Adrenal gland (tissue), 12 donors: ENCODE results near the gene NR3C1. TPM values are rescaled to one million over a fixed set of nuclear protein-coding genes. Genes with fewer than 3 reads are reported as not detected.

ENCODE experiments used
- DNase-seq, 7 donors: peaks; one replicate each; pipeline ENCODE4 v3.0.0-alpha.2; 2019 to 2020
- H3K27ac ChIP-seq, 5 donors: fragments of 200-600 bp; sonication (generic) in 4 of 5; 1 replicate in 3 of 5; 2 replicates in 2 of 5; pipeline versions ENCODE4 v1.5.1 to v1.8.0; 2016 to 2020; ENCODE audit warnings: mild to moderate bottlenecking in 1 of 5
- H3K27me3 ChIP-seq: fragments of 200-600 bp; 2 replicates; pipeline ENCODE4 v1.8.0; 2021
- H3K36me3 ChIP-seq, 2 donors: fragments of 200-600 bp; replicated peaks in 1 of 2; 1 replicate in 1 of 2; 2 replicates in 1 of 2; pipeline versions ENCODE4 v1.5.1 to v1.8.0; 2018 to 2022
- H3K4me1 ChIP-seq, 2 donors: fragments of 200-600 bp; replicated peaks in 1 of 2; 1 replicate in 1 of 2; 2 replicates in 1 of 2; pipeline versions ENCODE4 v1.5.1 to v1.8.0; 2018 to 2021
- H3K4me3 ChIP-seq, 4 donors: fragments of 200-600 bp; sonication (generic) in 3 of 4; one replicate each; pipeline ENCODE4 v1.5.1; 2016 to 2018
- H3K9me3 ChIP-seq, 3 donors: fragments of 200-600 bp; sonication (generic) in 1 of 3; replicated peaks in 1 of 3; 1 replicate in 2 of 3; 2 replicates in 1 of 3; pipeline versions ENCODE4 v1.5.1 to v1.8.0; 2016 to 2021
- POLR2A ChIP-seq, 2 donors: fragments of 450-650 bp; IDR thresholded peaks; one replicate each; pipeline ENCODE4 v1.6.1; 2017; ENCODE audit warnings: antibody characterized with exemption in 2 of 2, mild to moderate bottlenecking in 2 of 2, moderate library complexity in 1 of 2
- WGBS, 4 donors: extraction: QIAGEN DNeasy Blood & Tissue Kit in 2 of 4; methylation state at CpG; one replicate each; pipeline versions ENCODE4 v1.1.5 to v1.1.7; 2013 to 2017; 5-methylcytosine and 5-hydroxymethylcytosine counted together
- intact Hi-C, 2 donors: fragments of 100-400 bp; cut with DNase I; formaldehyde crosslinking; loops; one replicate each; pipeline versions ENCODE4 v1.14.1 to v1.15.0; 2022 to 2023
- polyA plus RNA-seq, 3 donors: library from polyadenylated mRNA; stranded (reverse); fragments of 200-250 nt in 2 of 3; fragments of 350-450 nt in 1 of 3; fragmentation: Illumina TruSeq in 1 of 3; extraction: RNeasy Lipid Tissue Mini Kit (QIAGEN cat#74804) in 1 of 3; gene quantifications; one replicate each; pipeline ENCODE4 v1.2.3, GENCODE V29; 2013 to 2014
- total RNA-seq, 9 donors: library from RNA; depleted of rRNA in 4 of 9; stranded (reverse); fragments of >200 nt in 4 of 9; fragments of 120-200 nt in 1 of 9; fragmentation: NEBNext Ultra II Directional in 1 of 9; extraction: Animal tissue kit (Norgen Biotek cat#: 25700) in 1 of 9; gene quantifications; one replicate each; pipeline versions ENCODE4 v1.1.0 to v1.2.4, GENCODE V29; 2013 to 2023
- TF ChIP-seq, protein P1 (sequence below), 6 experiments: fragments of 450-650 bp in 4 of 6; fragments of 200-600 bp in 2 of 6; sonication (generic) in 1 of 6; IDR thresholded peaks; 1 replicate in 5 of 6; 2 replicates in 1 of 6; pipeline versions ENCODE4 v1.5.1 to v1.8.0; 2016 to 2021; ENCODE audit warnings: antibody characterized with exemption in 6 of 6, mild to moderate bottlenecking in 2 of 6, moderate library complexity in 1 of 6
- donor health status: healthy with polysubstance abuse.
- donor health status: Bipolar disorder and iron deficiency.
- donor health status: DM: yes; HTN: yes; CAD: no.
- donor health status: DM: no; HTN: no; CAD: no.
- donor health status: DM: no; HTN: no; CAD: no.
- donor health status: DM: yes; HTN: yes; CAD: no.

Gene NR3C1
- total and polyA plus RNA-seq, 12 donors = 7.5 to 35.5 (median 24.5) TPM

DNA sequence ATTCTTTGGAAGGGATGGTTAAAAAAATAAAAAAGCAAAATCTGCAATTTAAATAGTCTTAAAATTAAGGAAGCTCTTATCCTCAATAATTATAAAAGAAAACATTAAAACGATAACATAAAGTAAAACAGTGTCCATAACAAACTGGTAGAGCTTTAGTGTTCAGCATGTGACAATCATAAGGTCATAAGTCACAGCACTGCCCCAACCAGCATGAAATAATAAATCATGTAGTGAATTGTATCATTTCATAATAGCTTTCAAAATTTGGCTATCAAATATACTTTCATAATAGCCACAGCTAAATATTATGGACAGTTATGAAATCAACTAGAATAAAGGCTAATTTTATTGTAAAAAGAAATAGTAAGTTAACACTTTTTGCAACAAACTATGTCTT, 10.0 kb downstream of the NR3C1 start:
- no peaks in the 10 kb centered on the region for H3K27me3 ChIP-seq
- TF ChIP-seq, protein P1, sequence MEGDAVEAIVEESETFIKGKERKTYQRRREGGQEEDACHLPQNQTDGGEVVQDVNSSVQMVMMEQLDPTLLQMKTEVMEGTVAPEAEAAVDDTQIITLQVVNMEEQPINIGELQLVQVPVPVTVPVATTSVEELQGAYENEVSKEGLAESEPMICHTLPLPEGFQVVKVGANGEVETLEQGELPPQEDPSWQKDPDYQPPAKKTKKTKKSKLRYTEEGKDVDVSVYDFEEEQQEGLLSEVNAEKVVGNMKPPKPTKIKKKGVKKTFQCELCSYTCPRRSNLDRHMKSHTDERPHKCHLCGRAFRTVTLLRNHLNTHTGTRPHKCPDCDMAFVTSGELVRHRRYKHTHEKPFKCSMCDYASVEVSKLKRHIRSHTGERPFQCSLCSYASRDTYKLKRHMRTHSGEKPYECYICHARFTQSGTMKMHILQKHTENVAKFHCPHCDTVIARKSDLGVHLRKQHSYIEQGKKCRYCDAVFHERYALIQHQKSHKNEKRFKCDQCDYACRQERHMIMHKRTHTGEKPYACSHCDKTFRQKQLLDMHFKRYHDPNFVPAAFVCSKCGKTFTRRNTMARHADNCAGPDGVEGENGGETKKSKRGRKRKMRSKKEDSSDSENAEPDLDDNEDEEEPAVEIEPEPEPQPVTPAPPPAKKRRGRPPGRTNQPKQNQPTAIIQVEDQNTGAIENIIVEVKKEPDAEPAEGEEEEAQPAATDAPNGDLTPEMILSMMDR (IDR thresholded peaks at IDR 0.05) = no peak
- no peak for TF ChIP-seq POLR2A (IDR thresholded peaks at IDR 0.05)
- no peak overlapping the region for H3K4me3 ChIP-seq
- intact Hi-C loops = no loop called here
- no peak overlapping the region for H3K27ac ChIP-seq
- DNase-seq = no peak
- WGBS, 4 donors = 62 to 72% (median 63%) methylated on average over 1 of the region's 1 CpG
- peaks cover 0 to 8% (median 0%) of the 10 kb centered on the region in 3 donors for H3K9me3 ChIP-seq
- peaks cover 5 to 60% of the 10 kb centered on the region in 2 donors for H3K4me1 ChIP-seq
- no peaks in the 10 kb centered on the region for H3K36me3 ChIP-seq

DNA sequence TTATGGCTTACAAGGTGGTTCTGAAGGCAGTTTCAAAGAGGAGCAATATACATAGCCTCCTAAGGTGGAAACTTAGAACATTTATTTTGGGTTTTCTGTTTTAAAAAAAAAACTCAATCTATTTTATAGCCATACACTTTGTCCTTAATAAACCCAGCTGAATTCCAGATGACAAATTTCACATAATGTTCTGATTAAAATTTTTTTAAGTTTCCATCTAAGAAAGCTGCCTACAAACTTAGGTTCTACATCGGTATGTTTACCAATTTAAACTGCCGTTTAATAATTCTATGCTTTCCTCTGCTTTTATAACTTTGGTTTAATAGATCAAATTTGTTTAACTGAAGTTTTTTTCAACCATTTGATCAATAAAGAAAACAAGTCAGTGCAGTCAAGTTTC, 12.5 kb downstream of the NR3C1 start:
- Histone ChIP-seq H3K27me3 (no peaks in the 10 kb centered on the region), H3K4me1 (peaks cover 5 to 35% of the 10 kb centered on the region in 2 donors), H3K9me3 (peaks cover 0 to 3% (median under 1%) of the 10 kb centered on the region in 3 donors), H3K27ac (no peak overlapping the region), H3K36me3 (no peaks in the 10 kb centered on the region), H3K4me3 (no peak overlapping the region)
- no peak for DNase-seq
- 81 to 94% (median 86%) methylated on average over 2 of the region's 2 CpGs for WGBS, 4 donors
- TF ChIP-seq POLR2A (IDR thresholded peaks at IDR 0.05) = no peak
- TF ChIP-seq, protein P1 (IDR thresholded peaks at IDR 0.05) = no peak
- intact Hi-C loops = no loop called here

DNA sequence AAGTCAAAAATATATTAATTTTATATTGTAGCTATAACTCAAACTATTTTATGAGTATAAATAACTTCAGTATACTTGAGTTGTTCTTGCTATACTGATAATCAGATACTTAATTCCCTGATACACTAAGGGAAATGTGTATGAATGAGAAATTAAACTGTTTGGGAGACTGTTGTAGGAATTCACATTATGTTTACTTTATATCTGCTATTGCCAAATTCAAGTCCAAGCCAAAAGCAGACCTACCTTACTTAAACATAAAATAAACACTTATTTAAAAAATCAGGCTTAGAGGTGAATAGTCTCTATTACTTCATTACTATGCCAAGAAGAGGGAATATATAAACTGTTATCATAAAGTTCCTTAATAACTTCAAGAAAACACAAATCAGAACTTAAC, 13.2 kb downstream of the NR3C1 start:
- Histone ChIP-seq H3K36me3 (no peaks in the 10 kb centered on the region), H3K4me1 (peaks cover 5 to 29% of the 10 kb centered on the region in 2 donors), H3K27ac (no peak overlapping the region), H3K9me3 (peaks cover 0 to 7% (median 3%) of the 10 kb centered on the region in 3 donors), H3K27me3 (no peaks in the 10 kb centered on the region), H3K4me3 (no peak overlapping the region)
- intact Hi-C loops = no loop called here
- DNase-seq = no peak
- TF ChIP-seq, protein P1 (IDR thresholded peaks at IDR 0.05) = no peak
- no peak for TF ChIP-seq POLR2A (IDR thresholded peaks at IDR 0.05)

DNA sequence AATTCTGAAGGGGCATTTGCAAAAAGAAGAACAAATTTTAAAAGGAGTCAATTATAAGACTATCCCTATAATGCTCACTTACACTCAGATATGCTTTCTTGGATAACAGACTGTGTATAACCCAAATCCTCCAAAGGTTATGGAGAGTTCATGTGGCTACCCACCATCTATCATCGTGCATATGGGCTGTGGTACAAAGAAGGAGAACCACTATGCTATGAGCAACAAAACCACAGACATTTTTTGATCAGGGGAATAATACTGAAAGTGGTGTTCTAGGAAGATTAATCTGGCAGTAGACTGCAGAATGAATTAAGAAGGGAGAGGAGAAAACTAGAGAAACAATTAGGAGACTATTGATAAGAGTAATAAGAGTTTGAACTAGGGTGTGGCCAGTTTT, 16.8 kb downstream of the NR3C1 start:
- WGBS, 4 donors = 73 to 93% (median 82%) methylated on average over 1 of the region's 1 CpG
- Histone ChIP-seq H3K4me3 (no peak overlapping the region), H3K4me1 (peaks cover 5 to 9% of the 10 kb centered on the region in 2 donors), H3K36me3 (no peaks in the 10 kb centered on the region), H3K27me3 (no peaks in the 10 kb centered on the region), H3K9me3 (peaks cover 0 to 15% (median 3%) of the 10 kb centered on the region in 3 donors), H3K27ac (no peak overlapping the region)
- no peak for DNase-seq
- intact Hi-C loops = no loop called here
- TF ChIP-seq POLR2A (IDR thresholded peaks at IDR 0.05) = no peak
- TF ChIP-seq, protein P1 (IDR thresholded peaks at IDR 0.05) = no peak
